Subcutaneous adipose tissue (tissue), 4 donors: ENCODE results near the gene NRXN2. TPM values are rescaled to one million over a fixed set of nuclear protein-coding genes. Genes with fewer than 3 reads are reported as not detected.

Source experiments
- total RNA-seq, 4 donors: library from RNA; depleted of rRNA; stranded (reverse); fragments of >200 nt; gene quantifications; one replicate each; pipeline ENCODE4 v1.1.0, GENCODE V29; 2016
- TF ChIP-seq, protein P1 (sequence below): fragments of 450-650 bp; IDR thresholded peaks from one replicate; pipeline ENCODE4 v1.5.1; 2016; ENCODE audit warnings: low read depth, mild to moderate bottlenecking, control low read depth, antibody characterized with exemption, moderate library complexity

NRXN2 gene
- total RNA-seq, 4 donors from 2014 or later: 0.16 to 7.0 (median 2.9) TPM

DNA sequence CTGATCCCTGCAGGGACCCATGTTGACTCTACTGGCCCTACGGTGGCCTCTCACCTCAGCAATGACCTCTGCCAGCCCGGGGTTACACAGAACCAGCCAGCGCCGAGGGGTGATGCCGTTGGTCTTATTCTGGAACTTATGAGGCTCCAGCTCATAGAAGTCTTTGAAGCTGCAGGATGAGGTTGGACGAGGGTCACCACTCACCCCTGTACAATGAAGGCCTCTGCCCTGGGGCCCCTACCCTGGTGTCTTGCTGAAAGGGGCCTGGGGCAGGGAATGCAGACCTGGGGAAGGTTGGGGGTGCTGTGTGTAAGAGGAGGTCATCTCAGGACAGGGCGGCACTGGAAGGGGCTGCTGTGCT is 30.0 kb upstream of the NRXN2 start:
- TF ChIP-seq, protein P1, sequence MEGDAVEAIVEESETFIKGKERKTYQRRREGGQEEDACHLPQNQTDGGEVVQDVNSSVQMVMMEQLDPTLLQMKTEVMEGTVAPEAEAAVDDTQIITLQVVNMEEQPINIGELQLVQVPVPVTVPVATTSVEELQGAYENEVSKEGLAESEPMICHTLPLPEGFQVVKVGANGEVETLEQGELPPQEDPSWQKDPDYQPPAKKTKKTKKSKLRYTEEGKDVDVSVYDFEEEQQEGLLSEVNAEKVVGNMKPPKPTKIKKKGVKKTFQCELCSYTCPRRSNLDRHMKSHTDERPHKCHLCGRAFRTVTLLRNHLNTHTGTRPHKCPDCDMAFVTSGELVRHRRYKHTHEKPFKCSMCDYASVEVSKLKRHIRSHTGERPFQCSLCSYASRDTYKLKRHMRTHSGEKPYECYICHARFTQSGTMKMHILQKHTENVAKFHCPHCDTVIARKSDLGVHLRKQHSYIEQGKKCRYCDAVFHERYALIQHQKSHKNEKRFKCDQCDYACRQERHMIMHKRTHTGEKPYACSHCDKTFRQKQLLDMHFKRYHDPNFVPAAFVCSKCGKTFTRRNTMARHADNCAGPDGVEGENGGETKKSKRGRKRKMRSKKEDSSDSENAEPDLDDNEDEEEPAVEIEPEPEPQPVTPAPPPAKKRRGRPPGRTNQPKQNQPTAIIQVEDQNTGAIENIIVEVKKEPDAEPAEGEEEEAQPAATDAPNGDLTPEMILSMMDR: no peak

DNA sequence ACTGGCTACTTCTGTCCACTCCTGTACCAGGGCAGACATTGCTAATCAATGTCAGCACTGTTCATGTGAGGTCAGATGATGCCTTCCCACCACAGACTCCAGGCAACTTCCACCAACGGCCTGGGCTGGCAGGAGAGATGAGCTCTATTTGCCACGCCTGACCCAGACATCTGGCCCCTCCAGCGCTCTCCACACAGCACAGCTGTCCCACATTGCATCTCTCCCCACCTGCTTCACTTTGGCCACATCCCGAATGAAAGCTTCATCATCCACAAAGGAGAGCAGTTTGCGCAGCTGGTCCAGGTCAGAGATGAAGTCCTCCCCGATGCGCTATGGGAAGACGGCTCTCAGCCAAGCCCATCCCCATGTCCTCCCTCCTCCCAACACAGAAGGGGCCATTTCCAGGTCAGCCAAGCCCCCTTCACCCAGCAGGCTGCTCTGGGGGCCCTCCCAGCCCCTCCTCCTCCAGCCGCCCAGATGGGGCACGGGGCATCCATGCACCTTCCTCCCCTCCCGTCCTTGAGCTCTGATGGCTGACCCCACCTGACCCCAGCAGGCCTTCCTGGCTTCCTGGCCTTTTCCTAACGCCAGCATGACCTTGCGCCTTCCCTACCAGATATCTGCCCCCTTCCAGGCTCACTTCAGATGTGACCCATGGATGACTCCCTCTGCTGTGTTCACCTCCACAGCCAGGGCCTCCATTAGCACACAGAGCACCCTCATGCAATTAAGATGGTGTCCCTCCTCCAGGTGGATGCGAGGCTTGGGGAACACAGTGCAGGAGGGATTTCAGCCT is 29.4 kb upstream of the NRXN2 start:
- TF ChIP-seq, protein P1: no peak

DNA sequence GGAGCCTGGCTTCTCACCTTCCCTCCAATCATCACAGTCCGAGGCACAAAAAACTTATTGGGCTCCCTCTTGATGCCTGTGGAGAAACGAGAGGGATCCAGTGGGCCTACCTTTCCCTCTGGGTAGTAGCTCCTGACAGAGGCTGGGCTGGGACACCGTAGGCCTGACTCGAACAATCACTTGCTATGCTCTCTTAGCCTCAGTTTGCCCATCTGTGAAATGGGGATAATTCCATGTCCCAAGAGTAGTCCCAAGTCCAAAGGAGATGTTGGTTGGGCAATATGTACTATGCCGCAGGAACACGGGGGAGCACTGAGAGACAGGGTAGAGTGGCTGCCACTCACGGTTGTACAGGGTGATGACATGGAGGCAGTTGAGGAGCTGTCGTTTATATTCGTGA is 28.6 kb upstream of the NRXN2 start:
- TF ChIP-seq, protein P1: no peak

DNA sequence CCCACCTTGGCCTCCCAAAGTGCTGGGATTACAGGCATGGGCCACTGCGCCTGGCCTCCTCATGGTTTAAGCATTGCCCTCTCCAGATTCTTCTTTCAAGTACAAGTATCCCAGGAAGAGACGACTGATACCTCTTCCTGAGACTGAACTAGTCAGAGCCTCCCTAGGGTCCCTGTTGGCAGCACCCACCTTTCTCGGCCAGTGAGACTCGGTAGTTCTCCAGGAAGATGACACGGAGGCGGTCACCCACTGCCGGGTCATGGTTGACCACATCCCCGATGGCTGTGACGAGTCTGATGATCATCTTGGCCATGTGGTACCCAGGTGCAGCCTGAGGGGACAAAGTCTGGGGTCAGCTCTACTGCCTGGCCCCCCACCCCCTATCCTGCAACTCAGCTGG is 28.1 kb upstream of the NRXN2 start:
- TF ChIP-seq, protein P1: no peak

DNA sequence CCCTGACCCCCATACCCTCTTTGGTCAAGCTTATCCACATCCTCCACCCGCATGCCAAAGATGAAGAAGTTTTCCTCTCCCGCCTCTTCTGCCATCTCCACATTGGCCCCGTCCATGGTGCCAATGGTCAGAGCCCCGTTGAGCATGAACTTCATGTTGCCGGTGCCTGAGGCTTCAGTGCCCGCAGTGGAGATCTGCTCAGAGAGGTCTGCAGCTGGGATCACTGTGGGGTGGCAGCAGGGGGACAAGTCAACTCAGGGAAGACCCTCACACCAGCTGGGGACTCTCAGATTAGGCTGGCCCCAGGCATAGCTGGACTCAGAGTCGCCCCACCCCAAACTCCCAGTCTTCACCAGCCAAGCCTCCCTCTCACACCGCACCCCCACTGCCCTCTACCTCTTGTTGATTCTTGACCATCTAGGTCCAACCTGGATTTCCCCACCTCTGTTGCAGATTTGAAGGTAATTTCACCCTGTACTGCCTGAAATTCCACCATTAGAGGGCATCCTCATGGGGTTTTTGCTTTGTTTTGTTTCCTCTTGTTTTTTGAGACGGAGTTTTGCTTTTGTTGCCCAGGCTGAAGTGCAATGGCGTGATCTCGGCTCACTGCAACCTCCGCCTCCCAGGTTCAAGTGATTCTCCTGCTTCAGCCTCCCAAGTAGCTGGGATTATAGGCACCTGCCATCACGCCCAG is 27.5 kb upstream of the NRXN2 start:
- TF ChIP-seq, protein P1: no peak

DNA sequence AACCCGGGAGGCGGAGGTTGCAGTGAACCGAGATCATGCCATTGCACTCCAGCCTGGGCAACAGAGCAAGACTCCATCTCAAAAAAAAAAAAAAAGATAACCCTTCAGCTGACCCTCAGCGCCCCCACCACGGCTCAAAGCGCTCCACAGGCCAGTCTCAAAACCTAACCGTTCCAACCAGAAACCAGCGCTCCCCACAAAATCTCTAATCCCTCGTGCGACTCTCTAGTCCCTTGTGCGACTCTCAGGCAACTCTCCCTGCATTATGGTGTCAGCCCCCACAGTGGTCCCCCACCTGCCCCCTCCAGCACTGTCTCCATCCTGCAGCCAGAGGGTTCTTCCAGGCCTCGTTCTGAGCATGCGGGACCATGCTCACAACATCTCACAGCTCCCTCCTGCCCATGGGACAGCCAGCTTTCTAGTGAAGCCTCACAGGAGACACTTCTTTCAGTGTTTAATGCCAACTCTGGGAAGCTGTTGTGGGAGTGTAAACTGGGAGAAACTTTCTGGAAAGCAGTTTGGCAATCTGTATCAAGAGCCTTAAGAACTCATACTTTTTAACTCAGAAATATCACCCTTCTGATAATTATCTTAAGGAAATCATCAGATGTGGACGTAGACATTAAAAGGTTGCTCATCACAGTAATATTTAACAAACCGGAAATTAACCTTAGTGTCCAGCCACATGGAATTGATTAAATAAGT is 25.1 kb upstream of the NRXN2 start:
- TF ChIP-seq, protein P1: no peak

DNA sequence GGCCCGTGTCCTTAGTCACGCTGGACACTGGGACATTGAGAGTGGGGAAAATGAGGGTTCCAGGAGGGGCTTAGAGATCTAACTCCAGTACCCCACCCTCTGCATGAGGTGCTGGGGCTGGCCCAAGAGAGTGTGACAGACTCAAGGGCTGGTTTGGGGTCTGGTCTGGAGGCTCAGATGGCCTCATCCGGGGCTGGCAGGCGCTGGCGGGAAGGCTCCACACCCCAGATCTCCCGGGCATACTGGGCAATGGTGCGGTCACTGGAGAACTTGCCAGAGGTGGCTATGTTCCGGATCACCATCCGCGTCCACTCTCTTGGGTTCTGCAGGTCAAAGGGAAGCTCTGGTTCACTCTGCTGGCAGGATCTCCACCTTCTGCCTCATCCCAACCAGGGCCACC is 23.5 kb upstream of the NRXN2 start:
- TF ChIP-seq, protein P1: no peak
